Hematopoietic multipotent progenitor cell treated with erythropoietin and hydrocortisone succinate and interleukin-3 and kit ligand, for 8 days (in vitro differentiated cells): Measurements from ENCODE around the gene NUP98.

Experiments
- DNase-seq: peaks from one replicate; pipeline ENCODE4 v3.0.0-alpha.2; 2015

NUP98 gene

DNA sequence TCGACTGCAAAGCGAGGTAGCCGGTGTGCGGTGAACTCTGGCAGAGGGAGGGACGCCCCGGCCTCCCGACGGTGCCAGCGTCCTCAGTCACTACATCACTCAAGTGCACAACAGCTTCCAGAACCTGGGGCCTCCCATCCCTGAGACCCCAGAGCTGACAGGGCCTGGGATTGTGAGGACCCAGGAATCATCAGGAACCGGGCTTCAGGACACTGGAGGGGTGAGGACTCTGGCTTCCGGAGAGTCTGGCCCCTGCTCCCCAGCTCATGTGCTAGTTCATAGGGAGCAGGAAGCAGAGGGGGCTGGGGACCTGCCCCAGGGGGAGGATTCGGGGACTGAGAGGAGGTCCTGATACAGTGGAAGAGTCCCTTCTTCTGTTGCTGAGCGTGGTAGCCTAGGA is 160.2 kb downstream of the NUP98 start:
- DNase-seq: no peak

DNA sequence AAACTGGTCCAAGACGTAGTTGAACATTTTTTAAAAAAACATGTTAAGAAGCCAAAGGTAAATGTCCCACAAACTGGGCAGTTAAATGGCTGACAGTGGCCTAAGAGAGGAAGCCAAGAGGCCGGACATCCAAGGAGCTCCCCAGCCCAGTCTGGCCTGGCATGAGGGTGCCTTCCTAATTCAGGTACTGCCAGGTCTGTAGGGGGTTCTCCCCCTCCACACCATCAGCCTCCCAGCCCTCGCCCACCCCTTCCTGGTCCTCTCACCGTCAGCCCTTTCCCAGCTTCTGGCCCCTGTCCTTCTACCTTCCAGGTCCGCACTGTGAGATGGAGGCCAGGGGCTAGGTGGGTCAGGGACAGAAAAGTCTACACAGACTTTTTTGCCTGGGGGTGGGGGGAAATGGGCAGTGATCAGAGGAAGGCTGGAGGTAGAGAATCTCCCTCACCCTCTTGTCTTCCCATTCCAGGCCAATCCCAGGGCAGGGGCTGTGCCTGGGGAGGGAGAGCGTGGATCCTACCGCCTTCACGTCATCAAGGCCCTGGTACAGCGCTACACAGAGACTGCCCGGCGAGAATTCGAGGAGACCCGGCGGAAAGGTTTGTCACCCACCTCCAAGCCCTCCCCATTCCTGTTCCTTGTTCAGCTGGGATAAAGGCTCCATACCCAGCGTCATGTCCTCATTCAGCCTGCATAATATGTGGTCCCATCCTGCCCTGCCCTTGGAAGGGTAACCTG is 161.5 kb downstream of the NUP98 start:
- DNase-seq: no peak

DNA sequence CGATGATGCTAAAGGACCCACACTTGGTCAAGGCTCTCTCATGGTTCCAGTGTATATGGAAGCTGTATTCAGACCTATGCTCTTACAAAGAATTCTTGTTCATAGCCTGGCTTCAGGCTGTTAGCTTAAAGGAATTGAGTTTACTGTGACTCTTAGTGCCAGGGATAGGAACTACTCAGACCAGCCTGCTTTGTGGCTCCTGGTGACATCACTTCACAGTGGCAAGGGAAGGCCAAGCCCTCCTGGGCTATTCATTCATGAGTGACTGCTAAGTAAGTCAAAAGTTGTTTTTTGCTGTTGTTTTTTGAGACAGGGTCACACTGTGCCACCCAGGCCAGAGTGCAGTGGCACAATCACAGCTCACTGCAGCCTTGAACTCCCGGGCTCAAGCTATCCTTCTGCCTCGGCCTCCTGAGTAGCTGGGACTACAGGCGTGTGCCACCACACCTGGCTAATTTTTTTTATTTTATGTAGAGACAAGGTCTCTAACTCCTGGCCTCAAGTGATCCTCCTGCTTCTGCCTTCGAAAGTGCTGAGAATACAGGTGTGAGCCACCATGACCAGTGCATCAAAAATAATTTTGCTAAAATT is 165.2 kb downstream of the NUP98 start:
- no peak for DNase-seq

DNA sequence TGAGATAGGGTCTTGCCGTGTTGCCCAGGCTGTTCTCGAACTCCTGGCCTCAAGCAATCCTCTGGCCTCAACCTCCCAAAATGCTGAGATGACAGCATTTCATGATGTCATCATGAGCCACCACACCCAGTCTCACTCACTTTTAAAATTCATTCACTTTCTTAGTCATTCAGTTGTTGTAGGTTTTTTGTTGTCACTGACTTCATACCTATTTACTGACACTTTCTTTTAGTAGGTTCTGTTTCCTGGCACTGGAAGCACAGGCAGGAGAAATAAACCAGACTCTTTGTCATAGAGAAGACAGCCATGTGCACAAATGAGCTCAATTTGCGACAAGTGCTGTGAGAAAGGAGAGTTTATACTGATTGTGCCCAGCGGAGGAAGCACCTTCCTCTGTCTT is 166.0 kb downstream of the NUP98 start:
- DNase-seq: no peak

DNA sequence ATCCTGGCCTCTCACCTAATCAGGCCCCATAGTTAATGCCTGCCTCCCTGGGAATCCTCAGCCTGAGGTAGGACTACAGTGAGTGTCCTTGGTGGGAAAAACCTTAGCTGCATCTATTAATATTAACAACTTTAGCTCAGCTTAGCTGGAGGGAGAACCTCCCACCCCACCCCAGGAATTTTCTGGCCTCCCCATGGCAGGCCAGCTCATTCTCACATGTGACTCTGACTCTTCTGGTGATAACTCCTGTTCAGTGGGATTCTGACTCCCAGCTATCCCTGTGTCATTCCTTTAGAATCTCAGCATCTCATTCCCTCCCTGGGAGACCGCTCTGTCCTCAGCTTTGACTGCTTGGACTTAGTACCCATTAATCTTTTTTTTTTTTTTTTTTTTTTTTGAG is 170.1 kb downstream of the NUP98 start:
- DNase-seq: no peak

DNA sequence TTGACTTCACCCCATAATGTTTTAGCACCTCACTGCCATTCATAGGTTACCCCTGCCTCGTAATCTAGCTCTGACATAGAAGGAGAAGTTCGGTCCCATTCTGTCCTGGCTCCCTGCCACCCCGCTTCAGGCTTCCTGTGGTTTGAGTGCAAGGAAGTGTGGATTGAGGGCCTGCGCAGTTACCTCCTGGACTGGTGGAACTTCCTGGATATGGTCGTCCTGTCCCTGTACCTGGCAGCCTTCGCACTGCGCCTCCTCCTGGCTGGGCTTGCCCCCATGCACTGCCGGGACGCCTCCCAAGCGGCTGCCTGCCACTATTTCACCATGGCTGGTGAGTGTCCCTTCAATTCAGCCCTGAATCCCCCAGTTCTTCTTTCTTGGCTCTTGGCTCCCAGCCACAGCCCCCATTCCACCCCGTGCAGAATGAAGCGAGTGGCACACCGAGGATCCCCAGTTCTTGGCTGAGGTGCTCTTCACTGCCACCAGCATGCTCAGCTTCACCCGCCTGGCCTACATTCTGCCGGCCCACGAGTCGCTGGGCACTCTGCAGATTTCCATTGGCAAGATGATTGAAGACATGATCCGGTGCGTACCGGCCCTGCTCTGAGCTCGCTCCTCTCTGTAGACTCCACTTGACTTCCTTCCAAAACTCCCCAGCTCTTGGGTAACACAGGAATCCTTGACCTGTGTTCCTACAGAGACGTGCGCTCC is 170.9 kb downstream of the NUP98 start:
- peak; percentile 65 for DNase-seq
